EL (cell line): ENCODE data around the gene PGLYRP2.

ENCODE experiments used
- DNase-seq: peaks from one replicate; pipeline ENCODE4 v3.0.0-alpha.2; 2016

PGLYRP2 gene

GRCh38 chr19:15438577-15438976 is 40.7 kb downstream of the PGLYRP2 start:
- no peak for DNase-seq

GRCh38 chr19:15438124-15438496 is 41.2 kb downstream of the PGLYRP2 start:
- no peak for DNase-seq

- DNase-seq: no peak
Observed at GRCh38 chr19:15437355-15438123, 41.8 kb downstream of the PGLYRP2 start.

GRCh38 chr19:15436826-15437110 is 42.5 kb downstream of the PGLYRP2 start:
- no peak for DNase-seq

GRCh38 chr19:15436012-15436825 is 43.1 kb downstream of the PGLYRP2 start:
- no peak for DNase-seq

DNA sequence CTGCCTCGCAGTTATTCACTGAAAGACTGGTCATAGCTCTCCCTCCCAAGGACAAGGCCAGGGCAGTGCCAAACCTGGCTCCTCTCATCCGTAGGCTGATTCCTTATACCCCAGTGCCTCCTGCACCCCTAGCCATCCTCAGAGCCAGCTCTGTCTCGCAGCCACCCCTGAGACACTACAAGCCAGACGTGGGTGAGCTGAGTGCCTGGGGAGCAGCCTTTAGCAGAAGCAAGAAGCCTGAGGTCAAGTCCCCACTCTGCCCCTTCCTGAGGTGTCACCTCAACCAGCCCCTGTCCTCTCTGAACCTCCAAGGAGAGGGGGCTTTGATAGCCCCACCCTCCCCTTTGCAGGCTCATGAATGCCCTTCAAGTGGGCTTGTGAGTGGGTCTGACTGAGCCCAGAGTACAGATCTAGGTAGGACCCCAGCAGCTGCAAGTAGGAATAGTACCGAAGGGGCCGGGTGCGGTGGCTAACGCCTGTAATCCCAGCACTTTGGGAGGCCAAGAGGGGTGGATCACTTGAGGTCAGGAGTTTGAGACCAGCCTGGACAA is 45.7 kb downstream of the PGLYRP2 start:
- no peak for DNase-seq

- DNase-seq: peak; percentile 90
Observed at GRCh38 chr19:15432629-15433518, 46.4 kb downstream of the PGLYRP2 start.

- no peak for DNase-seq
Observed at GRCh38 chr19:15432018-15432494, 47.2 kb downstream of the PGLYRP2 start.

DNA sequence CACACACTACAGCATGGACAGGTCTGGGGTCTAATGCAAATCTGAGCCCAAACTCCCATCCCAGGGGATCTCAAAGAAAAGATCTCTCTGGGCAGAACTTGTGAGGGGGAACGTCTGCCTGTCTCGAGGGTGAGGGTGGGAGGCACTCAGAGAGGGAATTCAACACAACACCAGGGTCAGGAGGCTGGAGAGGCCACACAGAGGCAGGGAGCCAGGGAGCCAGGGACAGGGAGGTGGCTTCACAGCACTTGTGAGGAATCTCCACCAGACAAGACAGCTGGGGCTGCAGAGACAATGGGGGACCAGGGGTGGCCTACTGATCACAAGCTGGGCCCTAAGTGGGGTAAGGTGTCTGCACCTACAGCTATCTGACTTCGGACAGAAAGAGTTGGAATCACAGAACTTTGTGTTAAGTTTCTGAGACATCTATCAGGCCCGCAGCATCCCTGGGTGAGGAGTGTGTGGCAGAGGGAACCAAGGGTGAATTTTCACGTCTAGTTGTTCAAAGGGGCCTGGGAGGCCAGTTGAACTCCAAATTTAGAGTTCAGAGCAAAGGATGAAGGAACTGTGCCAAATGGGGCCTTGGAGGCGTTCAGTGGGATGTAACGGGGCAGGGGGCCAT is 47.8 kb downstream of the PGLYRP2 start:
- DNase-seq: no peak

DNA sequence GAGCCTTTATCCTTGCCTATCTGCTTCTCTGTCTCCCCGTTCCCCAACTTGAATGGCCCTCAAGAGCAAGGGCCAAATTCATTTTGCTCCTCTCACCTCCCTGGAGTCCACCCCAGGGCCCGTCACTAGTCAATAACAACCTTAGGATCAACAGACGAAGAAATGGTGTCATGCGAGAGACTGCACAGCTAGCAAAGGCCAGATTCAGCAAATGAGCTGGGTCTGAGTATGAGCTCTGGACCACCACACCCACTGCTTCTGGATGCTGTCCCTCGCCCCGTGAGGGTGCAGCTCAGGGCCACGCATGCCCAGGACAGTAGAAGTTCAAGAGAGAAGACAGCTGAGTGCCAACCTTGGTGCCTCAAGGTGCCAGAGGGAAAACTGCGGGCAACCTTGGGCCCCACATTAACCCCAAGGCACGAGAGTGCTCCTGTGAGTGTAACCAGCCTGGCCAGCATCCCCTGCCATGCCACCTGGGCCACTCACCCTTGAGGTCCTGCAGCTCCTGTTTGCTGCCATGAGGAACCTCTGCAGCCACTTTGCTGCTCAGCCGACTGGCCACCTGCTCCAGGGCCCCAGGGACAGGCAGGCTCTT is 48.7 kb downstream of the PGLYRP2 start:
- no peak for DNase-seq

- DNase-seq: no peak
Observed at GRCh38 chr19:15429825-15430467, 49.4 kb downstream of the PGLYRP2 start.

DNA sequence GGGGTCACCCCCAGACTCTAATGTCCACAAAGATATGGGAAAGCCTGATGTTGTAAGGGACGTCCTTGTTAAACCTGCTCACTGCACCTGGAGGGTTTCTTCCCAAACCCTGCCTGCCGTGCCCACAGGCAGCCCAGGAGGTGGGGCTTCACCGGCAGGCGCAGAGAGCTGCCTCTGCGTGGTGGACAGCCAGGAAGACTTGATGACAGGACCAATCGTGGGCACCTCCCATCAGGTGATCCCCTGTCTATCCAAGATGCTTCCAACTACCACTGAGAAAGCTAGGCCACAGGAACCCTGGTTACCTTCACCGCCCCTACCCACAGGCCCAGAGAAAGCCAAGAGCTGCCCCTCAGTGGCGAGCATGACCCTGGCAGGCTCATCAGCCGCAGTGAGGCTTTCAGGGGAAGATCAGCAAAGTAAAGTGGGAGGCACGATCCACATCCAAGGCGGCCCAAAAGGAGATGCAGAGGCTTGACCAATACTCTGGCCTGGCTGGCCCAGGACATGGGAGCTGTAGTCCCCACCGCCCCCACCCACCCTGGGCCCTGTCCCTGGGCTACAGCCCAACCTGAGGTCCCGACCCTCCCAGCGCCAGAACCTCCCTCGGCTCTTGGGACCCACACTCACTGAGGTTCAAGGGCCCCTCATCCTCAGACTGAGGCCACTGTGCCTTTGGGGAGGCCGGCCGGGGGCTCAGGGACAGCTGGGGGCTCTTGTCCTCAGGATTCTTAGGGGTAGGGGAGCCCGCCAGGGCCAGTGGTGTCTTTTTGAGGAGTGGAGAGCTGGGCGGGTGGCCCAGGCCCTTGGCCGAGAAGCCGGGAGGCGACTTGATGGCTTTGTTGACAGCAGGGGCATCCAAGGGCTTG is 50.1 kb downstream of the PGLYRP2 start:
- DNase-seq: no peak

GRCh38 chr19:15427991-15428471 is 51.3 kb downstream of the PGLYRP2 start:
- no peak for DNase-seq

GRCh38 chr19:15427350-15427700 is 52.0 kb downstream of the PGLYRP2 start:
- no peak for DNase-seq

GRCh38 chr19:15426485-15427349 is 52.6 kb downstream of the PGLYRP2 start:
- no peak for DNase-seq

DNA sequence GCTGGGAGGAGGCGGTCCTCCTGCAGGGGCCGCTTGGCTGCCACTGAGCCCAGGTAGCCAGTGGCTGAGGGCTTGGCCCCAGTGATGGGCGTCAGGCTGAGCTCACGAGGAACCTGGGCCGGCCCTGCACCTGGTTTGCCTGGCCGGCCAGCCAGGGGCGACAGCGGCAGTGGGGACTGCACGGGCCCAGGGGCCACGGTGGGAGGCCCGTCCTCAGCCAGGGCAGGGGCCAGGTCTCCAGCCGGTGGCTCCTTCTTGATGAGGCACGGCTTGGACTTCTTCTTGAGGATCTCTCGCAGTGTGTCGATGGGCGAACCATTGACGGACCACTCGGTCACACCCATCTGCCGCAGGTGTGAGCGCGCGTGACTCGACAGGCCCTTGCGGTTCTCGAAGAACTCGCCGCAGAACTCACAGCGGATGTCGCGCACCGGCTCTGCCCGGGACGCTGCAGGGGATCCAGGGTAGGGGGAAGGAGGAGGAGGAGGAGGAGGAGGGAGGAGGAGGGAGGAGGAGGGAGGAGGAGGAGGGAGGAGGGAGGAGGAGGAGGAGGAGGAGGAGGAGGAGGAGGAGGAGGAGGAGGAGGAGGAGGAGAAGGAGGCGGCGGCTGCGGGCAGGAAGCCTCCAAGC is 53.9 kb downstream of the PGLYRP2 start:
- no peak for DNase-seq

DNA sequence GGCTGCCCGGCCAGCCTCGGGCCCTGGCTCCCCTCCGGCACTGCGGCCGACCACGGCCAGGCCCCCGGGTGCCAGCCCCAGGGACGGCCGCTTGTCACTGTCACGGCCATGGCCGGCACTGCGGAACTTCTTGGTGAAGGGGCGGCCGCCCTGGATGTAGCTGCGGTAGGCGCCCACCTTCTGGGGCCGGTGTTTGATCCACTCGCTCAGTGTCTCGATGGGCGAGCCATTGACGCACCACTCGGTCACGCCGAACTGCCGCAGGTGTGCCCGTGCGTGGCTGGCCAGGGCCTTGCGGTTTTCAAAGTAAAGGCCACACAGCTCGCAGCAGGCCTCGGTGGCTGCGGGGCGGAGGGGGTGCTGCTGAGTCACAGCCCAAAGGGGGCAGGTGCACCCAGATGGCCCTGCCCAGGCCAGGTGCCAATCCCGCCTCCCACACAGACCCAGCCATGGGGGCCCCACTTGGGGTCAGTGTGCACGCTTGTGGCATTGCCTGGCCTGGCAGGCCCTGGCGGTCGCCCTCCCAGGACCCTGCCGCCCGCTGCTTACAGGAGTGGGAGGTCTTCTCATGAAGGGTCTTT is 54.5 kb downstream of the PGLYRP2 start:
- DNase-seq: no peak

DNA sequence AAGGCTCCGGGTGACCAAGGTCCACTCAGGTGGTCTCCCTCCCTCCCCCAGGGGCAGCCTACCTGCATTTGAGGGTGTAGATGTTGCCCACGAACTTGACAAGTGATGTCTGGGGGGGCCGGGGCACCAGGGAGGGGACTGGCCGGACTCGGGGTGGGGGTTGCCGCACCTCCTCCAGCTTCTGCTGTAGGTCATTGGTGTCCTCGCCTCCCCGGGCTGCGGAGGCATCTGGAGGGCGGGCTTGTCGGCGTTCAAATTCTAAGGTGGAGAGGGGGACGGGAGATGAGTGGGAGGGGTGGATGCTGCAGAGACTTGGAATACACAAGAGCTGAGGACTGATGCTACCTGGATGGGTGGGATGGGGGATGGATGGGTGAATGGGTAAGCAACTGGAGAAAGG is 55.2 kb downstream of the PGLYRP2 start:
- DNase-seq: no peak

GRCh38 chr19:15423130-15423529 is 56.2 kb downstream of the PGLYRP2 start:
- DNase-seq: no peak
